HG03159 (cell line): ENCODE results near the gene STAT1.

Source experiments
- ATAC-seq: cut with Tn5 transposase; IDR thresholded peaks from one replicate; pipeline ENCODE4 v1.9.1; 2021; ENCODE audit warnings: mild to moderate bottlenecking, moderate library complexity; ENCODE audit not compliant: unreplicated experiment

Gene STAT1

GRCh38 chr2:190927301-190927700 lies 86.7 kb downstream of the STAT1 start:
- ATAC-seq: no peak

- no peak for ATAC-seq
These were observed 91.6 kb downstream of the STAT1 start for GRCh38 chr2:190922376-190922775.

GRCh38 chr2:190920085-190920484 lies 93.9 kb downstream of the STAT1 start:
- no peak for ATAC-seq
